Fibroblast of the aortic adventitia (primary cell): ENCODE data around the gene RCC1. TPM values are rescaled to one million over a fixed set of nuclear protein-coding genes. Genes with fewer than 3 reads are reported as not detected.
"Not testable (repeated sequence)": the region's sequence is repeated elsewhere in the genome, so short reads cannot be mapped to it uniquely, and the experiment has no call there.

Experiments used
- DNase-seq: peaks from one replicate; pipeline ENCODE4 v3.0.0-alpha.2; 2010; ENCODE audit warnings: low read depth
- H3K4me3 ChIP-seq: 2 replicates; pipeline ENCODE4 v1.5.1; 2011; ENCODE audit warnings: low read depth, mild to moderate bottlenecking, control low read depth, low read length, moderate library complexity
- total RNA-seq: library from RNA; depleted of rRNA; stranded (reverse); fragments of >200 nt; gene quantifications from 2 replicates; pipeline ENCODE4 v1.2.3, GENCODE V29; 2012; ENCODE audit warnings: low replicate concordance
- TF ChIP-seq, protein P1 (sequence below): IDR thresholded peaks from 2 replicates; pipeline ENCODE4 v1.5.1; 2011; ENCODE audit warnings: mild to moderate bottlenecking, low read length, control low read depth, inconsistent platforms; ENCODE audit not compliant: insufficient read depth

RCC1 gene
- total RNA-seq, 1 donor, result 28.8 TPM

DNA sequence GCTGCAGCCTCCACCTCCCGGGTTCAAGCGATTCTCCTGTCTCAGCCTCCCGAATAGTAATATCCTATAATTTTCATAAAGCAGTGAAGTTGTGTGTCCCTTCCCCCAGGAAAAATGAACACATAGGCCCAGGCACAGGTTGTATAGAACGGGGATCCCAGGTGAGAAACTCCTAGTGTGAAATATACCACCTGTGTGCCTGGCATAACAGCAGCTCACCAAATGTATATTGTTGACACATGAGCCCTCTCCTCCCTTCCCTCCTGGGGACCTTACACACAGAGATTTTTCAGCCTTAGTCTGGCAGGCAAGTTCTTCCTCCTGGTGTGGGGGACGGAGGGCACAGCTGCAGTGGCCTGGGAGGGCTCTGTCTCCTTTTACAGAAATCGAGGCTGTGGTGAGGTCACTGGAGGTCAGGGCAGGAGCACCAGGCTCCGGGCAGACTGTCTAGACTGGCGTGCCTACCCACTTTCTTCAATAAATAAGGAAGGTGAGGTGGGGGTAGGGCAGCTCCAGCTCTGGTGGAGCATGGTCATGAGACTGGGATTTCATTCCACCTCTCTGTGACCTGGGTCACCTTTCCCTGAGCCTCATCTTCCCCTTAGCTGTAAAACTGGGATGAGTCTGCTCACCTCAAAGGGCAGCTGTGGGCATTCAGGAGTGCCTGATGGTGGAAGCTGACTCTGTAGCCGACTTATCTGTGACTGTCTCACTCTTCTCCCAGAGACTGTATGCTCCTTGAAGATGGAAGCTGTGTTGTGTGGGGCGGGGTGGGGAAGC, 14.3 kb downstream of the RCC1 start:
- DNase-seq, result no peak
- H3K4me3 ChIP-seq, result no peak overlapping the region
- TF ChIP-seq, protein P1, sequence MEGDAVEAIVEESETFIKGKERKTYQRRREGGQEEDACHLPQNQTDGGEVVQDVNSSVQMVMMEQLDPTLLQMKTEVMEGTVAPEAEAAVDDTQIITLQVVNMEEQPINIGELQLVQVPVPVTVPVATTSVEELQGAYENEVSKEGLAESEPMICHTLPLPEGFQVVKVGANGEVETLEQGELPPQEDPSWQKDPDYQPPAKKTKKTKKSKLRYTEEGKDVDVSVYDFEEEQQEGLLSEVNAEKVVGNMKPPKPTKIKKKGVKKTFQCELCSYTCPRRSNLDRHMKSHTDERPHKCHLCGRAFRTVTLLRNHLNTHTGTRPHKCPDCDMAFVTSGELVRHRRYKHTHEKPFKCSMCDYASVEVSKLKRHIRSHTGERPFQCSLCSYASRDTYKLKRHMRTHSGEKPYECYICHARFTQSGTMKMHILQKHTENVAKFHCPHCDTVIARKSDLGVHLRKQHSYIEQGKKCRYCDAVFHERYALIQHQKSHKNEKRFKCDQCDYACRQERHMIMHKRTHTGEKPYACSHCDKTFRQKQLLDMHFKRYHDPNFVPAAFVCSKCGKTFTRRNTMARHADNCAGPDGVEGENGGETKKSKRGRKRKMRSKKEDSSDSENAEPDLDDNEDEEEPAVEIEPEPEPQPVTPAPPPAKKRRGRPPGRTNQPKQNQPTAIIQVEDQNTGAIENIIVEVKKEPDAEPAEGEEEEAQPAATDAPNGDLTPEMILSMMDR, result no peak

DNA sequence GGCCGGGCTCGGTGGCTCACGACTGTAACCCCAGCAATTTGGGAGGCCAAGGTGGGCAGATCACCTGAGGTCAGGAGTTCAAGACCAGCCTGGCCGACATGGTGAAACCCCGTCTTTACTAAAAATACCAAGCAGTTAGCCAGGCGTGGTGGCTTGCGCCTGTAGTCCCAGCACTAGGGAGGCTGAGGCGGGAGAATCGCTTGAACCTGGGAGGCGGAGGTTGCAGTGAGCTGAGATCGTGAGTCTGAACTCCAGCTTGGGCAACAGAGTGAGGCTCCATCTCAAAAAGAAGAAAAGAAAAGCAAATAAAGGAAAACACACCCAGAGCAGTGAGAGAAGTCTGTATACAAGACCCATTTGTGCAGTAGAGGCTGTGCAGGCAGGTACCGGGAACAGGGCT, 15.0 kb downstream of the RCC1 start:
- not testable (repeated sequence) for H3K4me3 ChIP-seq, DNase-seq

DNA sequence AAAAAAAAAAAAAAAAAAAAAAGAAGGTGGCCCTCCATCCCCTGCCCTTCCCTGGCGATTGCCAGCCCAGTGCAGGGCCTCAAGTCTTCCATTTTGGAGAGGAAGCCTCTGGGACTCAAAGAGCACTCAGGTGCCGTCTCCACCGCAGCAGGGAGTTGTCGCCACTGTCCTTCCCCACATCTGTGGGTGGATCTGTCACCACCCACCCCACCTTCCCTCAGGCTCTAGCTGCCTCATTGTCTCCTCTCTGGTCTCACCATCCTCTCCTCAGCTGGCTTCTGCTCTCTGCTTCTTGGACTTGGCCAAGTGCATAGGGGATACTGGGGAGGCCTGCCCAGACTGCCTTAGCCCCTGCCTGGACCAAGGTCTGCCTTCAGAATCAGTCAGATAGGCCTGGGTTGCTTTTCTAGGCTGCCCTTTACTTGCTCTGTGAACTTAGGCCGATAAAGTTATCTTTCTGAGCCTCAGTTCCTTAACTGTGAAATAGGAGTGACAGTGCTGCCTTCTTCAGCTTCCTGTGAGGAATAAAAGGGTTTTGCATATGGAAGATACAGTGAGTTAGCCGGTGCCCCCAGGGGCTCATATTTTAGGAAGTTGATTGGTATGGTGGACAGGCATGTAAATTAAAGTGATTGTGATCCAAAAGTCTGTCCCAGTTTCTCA, 15.8 kb downstream of the RCC1 start:
- TF ChIP-seq, protein P1, result no peak
- no peak for DNase-seq
- no peak overlapping the region for H3K4me3 ChIP-seq

DNA sequence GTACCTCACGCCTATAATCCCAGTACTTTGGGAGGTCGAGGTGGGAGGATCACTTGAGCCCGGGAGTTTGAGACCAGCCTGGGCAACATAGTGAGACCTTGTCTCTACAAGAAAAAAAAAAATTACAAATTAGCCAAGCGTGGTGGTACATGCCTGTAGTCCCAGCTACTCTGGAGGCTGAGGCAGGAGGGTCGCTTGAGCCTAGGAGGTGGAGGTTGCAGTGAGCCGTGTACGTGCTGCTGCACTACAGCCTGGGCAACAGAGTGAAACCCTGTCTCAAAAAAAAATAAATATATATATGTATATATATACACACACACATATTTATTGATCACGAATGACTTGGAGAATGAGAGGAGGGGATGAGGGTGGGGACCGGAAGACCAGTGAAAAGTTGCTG, 16.7 kb downstream of the RCC1 start:
- not testable (repeated sequence) for H3K4me3 ChIP-seq, DNase-seq

DNA sequence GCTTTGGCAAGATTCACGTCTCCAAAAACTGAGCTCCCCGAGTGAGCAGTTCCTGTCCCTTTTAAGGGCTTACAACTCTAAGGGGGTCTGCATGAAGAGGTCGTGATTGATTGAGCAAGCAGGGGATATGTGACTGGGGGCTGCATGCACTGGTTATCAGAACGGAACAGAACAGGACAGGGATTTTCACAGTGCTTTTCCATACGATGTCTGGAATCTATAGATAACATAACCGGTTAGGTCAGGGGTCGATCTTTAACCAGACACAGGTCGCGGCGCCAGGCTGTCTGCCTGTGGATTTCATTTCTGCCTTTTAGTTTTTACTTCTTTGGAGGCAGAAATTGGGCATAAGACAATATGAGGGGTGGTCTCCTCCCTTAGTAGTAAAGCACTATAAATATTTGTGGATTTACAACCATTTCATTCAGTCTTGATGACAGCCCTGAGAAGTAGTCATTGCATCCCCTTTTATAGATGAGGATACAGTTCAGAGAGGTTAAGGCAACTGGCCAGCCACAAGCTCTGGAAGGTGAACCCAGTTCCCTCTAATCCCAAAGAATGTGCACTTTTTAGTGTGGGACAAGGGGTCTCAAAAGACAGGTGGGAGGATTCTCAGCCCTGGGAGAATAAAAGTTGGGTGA, 19.3 kb downstream of the RCC1 start:
- H3K4me3 ChIP-seq, DNase-seq: not testable (repeated sequence)

DNA sequence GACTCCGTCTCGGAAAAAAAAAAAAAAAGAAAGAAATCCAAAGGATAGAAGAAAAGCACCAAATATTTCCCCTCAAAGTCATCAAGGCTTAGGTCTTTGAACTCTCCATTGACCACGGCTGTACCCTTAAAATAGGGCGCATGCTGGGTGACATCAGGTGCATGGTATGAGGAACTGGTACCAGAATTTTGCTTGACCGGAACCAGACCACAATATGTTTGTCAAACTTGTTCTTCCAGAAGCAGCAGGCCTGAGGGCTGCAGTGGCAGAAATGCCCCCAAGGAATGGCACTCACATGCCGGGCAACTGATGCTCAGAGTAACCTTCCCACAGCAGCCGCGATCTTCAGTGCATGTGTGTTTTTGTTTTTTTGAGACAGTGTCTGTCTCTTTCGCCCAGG, 21.0 kb downstream of the RCC1 start:
- H3K4me3 ChIP-seq, result no peak overlapping the region
- TF ChIP-seq, protein P1, result no peak
- no peak for DNase-seq

DNA sequence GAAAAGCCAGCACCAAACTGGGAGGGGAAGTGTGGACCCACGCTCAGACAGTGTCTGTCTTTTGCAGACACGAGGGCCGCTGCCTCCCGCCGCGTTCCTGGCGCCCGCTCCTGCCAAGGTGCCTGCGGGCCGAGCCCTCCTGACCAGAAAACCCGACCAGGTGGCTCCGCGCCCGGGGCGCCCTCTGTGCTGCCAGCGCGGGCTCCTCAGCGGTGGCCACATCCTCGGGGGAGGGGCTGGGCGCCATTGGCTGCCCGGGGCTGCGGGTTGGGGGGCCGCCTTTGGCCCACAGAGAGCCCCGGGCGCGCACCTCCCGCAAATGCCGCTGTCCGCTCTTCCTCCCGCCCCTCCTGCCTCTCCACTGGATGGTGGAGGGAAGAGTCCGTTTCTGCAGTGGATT, 24.6 kb downstream of the RCC1 start:
- no peak for DNase-seq
- TF ChIP-seq, protein P1, result no peak
- H3K4me3 ChIP-seq, result no peak overlapping the region

DNA sequence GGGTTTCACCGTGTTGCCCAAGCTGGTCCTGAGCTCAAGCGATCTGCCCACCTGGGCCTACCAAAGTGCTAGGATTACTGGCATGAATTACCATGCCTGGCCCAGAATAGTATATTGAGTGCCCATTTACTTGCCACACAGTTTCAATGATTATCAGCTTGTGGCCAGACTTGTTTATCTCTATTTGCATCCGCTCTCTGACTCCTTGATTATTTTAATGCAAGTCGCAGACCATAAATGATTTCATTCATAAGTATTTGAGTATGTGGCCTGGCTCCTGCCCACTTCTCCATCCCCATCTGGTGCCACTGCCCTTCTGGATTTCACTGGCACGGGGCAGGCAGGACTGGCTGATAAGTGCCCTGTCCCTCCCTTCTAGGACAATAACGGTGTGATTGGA, 28.8 kb downstream of the RCC1 start:
- DNase-seq, result no peak
- H3K4me3 ChIP-seq, result no peak overlapping the region
- TF ChIP-seq, protein P1, result no peak
